ENCODE measurements around the gene KIAA1614.
"Not testable (repeated sequence)": the region's sequence is repeated elsewhere in the genome, so short reads cannot be mapped to it uniquely, and the experiment has no call there.

KIAA1614 gene

DNA sequence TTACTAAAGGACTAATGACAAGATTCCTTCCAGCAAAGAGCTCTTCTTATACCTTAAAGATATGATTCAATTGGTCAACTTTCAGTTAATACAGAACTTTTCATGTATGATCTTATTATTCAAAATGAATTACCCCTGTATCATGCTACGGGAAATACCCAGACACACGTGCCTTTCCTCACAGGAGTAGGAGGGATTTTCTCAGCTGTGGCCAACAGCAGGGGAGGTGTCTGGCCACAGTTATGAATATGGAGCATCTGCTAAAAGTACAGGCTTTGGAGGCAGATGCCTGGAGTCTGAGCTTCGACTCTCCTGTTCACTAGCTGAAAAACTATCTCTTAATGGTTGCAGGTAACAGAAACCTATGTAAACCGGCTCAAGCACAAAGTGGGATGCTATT, 53.6 kb downstream of the KIAA1614 start:
- no peak for DNase-seq

DNA sequence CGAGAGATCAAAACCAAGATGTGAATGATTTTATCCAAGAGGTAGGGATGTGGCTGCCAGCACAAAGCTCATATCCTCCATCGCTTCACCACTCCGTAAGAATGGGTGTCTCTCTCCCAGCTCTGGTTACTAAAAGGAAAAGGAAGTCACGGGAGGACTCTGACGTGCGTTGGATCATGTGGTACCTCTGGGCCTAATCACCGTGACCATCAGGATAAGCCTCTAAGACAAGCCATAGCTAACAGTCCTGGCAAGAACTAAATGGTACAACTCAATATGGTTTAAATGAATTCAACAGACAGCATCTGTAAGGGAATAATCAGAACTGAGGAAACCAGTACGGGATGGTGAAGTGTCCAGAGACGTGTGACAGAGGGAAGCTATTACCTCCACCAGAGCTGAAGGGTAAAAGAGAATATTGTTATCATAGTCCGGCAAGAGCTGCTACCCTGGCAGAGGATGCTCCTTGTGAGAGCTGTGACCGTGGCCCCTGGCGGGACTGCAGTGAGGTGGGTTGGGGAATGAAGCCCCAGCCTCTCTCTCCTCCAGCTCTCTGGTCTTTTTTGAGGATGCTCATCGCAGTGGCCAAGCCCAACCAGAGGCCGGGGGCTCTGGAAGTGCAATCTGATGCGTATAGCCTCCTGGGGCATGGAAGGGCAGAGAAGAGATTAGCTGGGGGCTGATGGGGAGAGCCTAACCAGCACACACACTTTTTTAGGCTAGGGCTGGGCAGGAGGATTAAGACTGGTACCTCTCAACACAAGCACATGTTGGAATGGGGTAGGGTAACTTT, 54.2 kb downstream of the KIAA1614 start:
- no peak for DNase-seq

DNA sequence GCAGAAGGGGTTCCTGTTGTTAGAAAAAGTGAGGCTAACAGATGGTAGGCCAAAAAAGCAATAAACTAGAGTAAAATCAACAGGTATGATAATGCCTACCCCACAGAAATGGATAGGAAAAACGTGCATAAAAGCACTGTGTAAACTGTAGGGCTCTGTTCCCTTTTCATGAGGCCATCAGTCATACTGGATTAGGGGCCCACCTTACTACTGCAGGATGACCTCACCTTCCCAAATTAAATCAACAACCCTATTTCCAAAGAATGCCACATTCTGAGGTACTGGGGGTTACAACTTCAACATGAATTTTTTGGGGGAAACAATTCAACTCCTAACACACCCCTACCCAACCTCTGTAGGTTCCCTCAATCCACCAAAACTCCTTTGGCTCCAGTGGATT, 54.9 kb downstream of the KIAA1614 start:
- DNase-seq: no peak

DNA sequence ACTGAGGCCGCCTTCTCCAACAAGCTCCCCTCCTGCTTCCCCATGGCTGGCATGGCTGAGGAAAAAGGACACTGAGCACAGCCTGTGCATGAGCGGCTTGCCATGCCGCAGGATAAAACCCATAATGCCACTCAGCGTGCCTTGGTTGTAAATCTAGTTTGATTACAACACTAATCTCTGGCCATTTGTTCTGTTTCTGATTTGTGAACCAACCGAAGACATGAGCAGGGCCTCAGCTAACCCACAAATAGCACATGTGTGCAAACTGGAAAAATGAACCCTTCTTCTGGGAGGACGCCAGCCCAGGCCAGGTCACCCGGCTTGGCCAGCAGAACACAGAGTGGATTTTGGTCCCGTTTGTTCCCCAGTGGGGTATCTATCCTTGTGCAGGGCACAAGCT, 56.1 kb downstream of the KIAA1614 start:
- DNase-seq: not testable (repeated sequence)

DNA sequence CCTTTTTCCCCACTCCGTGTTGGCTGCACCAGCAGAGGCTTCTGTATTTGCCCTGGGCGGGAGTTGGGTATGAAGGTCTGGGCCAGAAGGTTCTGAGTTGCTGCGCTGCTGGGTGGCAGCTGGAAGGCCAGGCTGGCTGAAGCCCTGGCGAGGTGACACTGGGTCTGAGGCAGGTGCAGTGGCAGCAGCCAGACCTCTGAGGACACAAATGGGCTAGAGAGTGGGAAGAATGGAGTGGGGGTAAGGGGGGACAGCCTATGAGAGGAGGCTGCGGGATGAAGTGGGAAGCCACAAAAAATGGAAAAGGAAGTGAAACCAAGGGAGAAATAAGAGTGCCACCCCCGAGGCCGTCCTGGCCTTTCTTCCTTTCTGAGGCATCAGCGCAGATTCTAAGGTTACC, 56.7 kb downstream of the KIAA1614 start:
- no peak for DNase-seq

DNA sequence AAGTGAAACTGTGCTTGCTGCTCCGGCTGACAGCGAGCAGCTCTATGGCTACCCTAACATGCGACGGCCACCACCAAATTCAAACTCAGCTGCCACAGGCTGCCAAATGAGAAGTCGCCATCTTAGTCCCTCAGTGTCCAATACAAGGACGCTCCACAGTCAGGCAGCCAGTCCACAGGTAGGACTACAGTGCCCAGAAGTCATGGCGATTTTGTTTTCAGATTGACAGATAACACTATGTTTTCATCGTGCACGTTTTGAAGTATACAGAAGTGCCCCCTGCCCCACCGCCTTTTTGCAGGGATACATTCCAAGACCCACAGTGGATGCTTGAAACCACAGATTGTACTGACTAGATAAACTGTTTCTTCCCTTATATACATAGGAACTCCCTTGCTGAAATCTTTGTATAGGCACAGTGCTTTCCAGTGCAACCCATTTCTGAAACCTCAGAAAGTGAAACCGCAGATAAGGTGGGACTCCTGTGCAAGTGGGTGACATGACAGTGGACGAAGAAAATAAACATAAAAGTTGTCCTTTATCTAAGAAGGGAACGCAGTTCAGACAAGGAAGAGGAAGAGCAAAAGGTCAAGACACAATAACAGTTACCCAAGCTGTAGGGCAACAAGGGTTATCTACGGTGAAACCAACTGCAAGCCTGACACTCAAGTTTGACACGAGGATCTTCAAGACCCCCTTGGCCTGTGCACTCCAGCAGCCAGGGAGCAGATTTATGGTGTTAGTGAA, 57.8 kb downstream of the KIAA1614 start:
- DNase-seq: no peak

DNA sequence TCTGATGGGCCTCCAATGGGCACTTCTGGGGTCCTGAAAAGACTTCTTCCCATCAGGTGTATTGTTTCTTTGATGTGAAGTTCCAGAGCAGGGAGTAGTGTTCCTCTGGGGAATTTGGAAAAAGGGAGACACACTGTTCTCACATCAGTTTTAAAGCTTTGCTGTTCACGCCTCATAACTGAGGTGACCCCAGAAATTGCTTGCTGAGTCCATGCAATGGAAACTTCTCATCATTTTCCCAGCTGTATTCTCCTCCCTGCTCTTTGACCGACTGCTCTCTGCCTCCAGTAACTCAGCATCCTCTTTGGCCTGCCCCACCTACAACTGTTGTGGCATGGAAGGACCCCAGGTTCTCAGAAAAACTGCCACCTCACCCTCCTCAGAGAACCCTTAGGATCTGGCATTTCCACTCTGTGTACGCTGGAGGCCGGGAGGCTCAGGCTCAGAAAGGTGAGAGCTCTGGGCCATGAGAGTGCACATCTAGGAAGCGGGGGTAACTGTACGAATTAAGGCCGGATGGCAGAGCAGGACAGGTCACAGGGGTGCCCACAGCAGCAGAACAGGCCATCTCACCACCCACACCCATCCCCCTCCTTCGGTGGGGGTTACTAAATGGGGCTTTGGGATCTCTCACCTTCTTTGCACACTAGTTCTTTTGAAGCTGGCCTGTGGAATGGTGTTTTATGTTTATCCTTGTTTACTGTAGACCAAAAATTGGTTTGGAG, 58.7 kb downstream of the KIAA1614 start:
- DNase-seq: no peak

DNA sequence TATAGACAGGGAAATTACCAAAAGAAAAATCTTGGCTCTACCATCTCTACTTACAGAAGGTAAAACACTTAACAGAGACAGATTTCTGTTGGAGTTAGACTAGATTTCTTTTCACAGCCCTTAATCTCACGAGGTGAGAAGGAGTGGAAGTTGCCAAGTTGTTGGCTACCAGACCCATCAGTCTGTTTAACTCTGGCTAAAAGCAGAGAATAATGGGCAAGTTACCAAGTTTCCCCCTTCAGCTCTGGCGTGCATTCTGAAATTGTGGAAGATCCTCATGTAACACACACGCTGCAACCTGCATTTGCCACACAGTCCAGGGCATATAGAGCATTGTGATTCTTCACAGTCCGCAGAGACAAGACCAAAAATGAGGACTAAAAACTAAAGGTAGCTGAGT, 60.7 kb downstream of the KIAA1614 start:
- DNase-seq: no peak

DNA sequence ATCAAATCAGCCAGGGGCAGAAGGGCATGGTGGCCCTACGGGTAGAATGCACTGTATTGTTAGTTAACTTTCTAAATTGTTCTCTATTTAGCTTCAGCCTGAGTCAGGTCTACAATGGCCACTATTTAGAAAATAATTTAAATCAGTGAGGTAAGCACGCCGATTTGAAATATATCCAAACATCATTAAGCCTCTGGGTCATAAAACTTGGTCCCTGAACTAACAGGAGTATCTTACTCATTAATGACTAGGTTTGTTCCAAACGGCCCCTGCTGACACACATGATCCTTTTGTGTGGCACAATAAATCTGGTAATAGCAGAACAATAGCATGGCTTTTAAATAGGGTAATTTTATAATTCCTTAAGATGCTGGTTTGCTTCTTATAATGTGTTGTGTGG, 61.5 kb downstream of the KIAA1614 start:
- no peak for DNase-seq

DNA sequence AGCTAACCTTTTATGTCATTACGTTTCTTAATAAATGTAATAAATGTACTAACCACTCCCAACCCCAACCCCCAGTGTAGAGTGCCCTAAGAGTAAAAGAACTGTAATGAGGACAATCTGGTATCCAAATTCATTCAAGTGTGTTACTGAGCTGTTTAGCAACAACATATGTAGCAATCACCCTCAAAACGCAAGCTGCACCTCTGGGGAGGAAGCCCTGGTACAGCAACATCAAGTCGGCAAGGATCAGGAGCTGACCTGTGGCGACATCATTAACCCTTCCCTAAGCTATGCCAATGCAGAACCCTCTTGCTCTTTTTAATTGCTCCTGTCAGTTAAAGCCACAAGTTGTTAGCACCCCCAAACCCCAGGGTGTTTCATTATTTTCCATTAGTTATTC, 62.9 kb downstream of the KIAA1614 start:
- DNase-seq: no peak

DNA sequence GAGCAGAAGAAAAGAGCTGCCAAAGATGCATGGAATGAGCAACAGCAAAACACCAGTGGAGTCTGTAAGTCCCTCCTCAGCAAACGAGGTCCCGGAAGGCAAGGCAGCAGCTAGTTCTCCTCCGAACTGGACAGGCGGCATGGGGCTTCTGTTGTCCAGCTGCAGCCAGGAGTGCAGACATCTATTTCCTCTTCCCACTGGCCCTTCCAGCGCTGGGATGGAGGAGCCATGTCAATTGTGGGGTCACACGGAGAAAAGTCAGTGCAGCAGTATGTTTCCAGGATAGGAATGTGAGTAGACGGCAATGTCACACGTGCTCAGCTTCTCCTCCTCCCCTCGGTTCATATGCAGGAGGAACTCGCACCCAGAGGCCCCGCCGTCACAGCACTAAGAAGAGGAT, 63.5 kb downstream of the KIAA1614 start:
- DNase-seq: no peak

DNA sequence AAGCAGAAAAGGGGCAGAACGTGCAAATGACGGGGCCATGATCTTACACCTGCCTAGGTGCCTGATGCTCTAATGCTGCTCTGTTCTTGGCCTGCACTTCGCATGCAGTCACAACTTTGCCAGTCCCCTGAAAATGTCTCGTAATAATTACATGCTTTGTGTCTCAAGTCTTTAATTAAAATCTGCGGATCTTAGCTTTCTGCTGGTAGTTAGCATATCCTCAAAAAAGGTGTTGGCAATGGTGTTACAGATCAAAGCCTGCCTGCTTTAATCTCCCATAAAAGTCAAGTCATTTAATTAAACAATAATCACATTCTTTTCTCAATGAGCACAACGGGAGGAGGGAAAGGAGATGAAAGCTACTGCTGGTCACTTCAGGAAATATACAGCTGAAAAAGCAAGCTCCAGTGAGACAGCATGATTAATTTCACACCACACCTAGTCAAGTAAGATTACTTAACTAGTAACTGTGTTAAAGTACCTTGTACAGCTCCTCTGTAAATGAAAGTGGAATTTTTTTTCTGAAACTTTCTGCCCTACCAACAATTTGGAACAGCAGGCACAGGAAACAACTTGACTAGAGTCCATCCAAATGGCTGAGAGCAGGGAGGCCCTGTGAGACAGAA, 64.1 kb downstream of the KIAA1614 start:
- DNase-seq: no peak

DNA sequence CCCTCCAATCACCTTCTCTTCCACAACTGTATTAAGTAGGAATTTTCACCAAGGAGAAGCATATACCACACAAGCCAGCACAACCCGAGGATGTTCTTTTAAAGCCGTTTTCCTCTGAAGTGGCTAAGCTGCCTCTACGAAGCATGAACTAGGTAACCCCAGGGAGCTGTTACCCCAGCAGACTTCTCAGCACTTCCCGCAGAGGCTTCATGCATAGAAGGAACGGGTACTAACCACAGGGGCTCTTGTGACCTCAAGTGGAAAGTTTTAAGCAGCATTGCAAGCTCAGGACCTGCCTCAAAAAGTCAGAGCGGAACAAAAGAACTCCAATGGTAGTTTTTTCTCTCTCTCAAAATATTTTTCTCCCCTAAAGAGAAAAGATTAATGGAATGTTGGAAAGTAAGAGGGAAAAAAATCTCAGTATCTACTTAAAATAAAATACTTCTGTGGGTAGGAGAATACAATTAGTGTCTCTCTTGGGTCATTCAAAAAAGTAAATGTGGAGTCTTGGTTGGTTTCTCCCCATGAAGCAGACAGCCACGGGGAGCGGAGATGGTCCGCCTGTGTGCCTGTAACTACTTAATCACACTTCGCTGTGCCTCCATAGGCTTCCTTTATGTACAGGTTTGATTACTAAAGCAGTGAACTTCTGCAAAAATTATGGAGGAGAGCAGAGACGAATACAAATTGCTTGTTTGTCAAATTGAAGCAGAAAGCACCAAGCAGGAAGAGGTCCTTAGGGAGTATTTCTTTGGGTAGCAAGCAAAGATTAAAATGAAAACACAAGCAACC, 69.1 kb downstream of the KIAA1614 start:
- no peak for DNase-seq

DNA sequence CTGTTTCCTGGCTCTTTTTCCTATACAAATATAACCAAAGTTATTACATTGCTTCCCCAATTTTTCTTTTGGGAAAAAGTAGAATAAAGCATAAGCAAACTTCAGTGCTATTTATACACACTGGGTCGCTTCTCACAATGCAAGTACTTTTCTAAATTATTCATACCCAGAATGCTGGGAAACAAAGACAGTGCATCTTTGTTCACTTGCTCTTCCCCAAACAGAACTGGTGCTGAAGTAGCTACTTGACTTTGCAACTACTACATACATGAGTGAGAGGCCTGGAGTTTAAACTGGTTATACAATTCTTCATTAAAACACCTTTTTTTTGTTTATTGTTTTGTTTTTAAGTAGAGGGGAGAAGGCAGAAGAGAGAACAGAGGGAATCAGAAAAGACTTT, 69.7 kb downstream of the KIAA1614 start:
- DNase-seq: no peak

DNA sequence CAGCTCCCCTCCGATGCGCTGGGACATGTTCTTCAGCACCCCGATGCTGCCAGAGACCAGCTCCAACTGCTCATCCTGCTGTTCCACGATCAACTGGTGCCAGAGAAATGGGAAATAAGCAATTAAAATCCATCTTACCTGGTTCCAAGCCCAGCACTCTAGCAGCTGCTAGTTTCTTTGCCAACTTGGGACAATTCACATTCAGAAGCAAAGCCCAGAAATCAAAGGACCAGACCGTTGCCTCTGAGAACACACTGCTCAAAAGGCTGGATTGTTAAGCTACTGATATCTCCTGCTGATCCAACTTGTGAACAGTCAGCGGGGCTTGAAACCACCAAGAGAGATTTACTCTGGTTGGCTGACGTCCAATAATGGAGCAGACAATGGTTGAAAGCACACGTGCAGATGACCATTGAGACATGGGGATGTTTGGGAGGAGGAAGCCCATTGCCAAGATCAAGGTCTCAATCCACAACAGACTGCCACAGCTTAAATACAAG, 75.6 kb downstream of the KIAA1614 start:
- peak; percentile 75 for DNase-seq

DNA sequence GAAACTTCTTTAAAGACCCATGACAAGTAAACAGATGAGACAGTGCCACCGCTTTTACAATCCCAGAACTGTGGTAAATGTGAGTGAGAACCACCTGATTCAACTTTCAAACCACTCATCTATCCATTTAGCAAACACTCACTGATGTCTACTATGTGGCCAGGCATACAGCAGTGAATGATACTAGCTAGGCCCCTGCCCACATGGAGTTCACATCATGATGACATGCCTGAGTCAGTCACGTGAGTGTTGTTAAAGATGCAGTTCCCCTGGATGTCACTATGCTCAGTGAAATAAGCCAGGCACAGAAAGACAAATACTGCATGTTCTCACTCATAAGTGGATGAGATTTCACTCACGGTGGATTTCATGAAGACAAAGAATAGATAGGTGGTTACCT, 81.6 kb downstream of the KIAA1614 start:
- no peak for DNase-seq

DNA sequence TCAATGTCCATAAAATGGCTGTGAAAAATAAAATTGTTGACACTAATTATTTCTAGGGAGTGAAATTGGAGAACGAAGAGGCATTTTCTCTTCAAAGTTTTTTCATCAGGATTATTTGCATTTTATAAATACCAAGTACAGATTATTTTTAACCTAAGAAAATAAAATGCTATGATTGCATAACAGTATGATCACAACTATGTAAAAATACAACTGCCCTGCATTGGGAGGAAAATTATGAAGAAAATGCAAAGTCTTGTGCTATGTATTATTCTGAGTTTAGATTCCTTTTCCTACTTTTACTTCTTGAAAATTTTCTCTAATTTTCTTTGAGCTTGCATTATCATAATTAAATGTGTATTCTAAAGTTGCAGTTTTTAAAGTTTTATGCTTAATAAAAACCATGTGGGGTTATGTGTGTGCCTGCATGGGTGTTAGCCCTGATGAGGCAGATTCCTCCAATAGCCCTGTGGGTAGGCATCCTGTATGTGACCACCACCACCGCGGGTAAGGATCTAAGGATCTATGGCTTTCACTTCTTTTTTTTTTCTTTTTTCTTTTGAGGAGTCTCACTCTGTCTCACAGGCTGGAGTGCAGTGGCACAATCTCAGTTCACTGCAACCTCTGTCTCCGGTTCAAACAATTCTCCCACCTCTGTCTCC, 85.3 kb downstream of the KIAA1614 start:
- no peak for DNase-seq
